Smooth muscle cell (in vitro differentiated cells): ENCODE data around the gene DHX57. TPM values are rescaled to one million over a fixed set of nuclear protein-coding genes. Genes with fewer than 3 reads are reported as not detected.

Experiments
- DNase-seq: peaks from one replicate; lab custom pipeline; 2025; ENCODE audit not compliant: unreplicated experiment; lab: John Stamatoyannopoulos, UW
- H2AFZ ChIP-seq: fragments of 200-600 bp; sonication (generic); 2 replicates; pipeline ENCODE4 v1.6.0; 2016; ENCODE audit warnings: antibody characterized with exemption, low read depth, mild to moderate bottlenecking
- H3F3A ChIP-seq: fragments of 200-600 bp; sonication (generic); 2 replicates; pipeline ENCODE4 v1.6.0; 2017; ENCODE audit warnings: antibody characterized with exemption, low read depth
- H3K27ac ChIP-seq: fragments of 200-600 bp; sonication (generic); 2 replicates; pipeline ENCODE4 v1.5.1; 2016; ENCODE audit warnings: low read depth, mild to moderate bottlenecking
- H3K27me3 ChIP-seq: fragments of 200-600 bp; sonication (generic); 2 replicates; pipeline ENCODE4 v1.6.1; 2016; ENCODE audit warnings: low read depth, mild to moderate bottlenecking
- H3K36me3 ChIP-seq: fragments of 200-600 bp; sonication (generic); 2 replicates; pipeline ENCODE4 v1.5.1; 2016; ENCODE audit warnings: low read depth
- H3K4me1 ChIP-seq: fragments of 200-600 bp; sonication (generic); 2 replicates; pipeline ENCODE4 v1.5.1; 2016; ENCODE audit warnings: low read depth
- H3K4me2 ChIP-seq: fragments of 200-600 bp; sonication (generic); 2 replicates; pipeline ENCODE4 v1.6.0; 2016; ENCODE audit warnings: mild to moderate bottlenecking
- H3K4me3 ChIP-seq: fragments of 200-600 bp; sonication (generic); 2 replicates; pipeline ENCODE4 v1.5.1; 2016; ENCODE audit warnings: mild to moderate bottlenecking
- H3K79me2 ChIP-seq: fragments of 200-600 bp; sonication (generic); 2 replicates; pipeline ENCODE4 v1.6.0; 2016; ENCODE audit warnings: low read depth, mild to moderate bottlenecking
- H3K9ac ChIP-seq: fragments of 200-600 bp; sonication (generic); 2 replicates; pipeline ENCODE4 v1.6.0; 2016; ENCODE audit warnings: low read depth
- H3K9me3 ChIP-seq: fragments of 200-600 bp; sonication (generic); replicated peaks from 2 replicates; pipeline ENCODE4 v1.5.1; 2016; ENCODE audit warnings: low read depth
- H4K20me1 ChIP-seq: fragments of 200-600 bp; sonication (generic); 2 replicates; pipeline ENCODE4 v1.6.0; 2016; ENCODE audit warnings: low read depth
- CTCF ChIP-seq: fragments of 200-600 bp; sonication (generic); IDR thresholded peaks from 2 replicates; pipeline ENCODE4 v1.5.1; 2017; ENCODE audit warnings: borderline replicate concordance, mild to moderate bottlenecking, antibody characterized with exemption; ENCODE audit not compliant: insufficient read depth, poor library complexity, severe bottlenecking
- WGBS: methylation state at CpG from one replicate; pipeline ENCODE4 v1.1.7; 2016; ENCODE audit warnings: low lambda C conversion rate; 5-methylcytosine and 5-hydroxymethylcytosine counted together
- polyA plus RNA-seq: library from polyadenylated mRNA; unstranded; fragments of >200 nt; fragmentation: Nextera tagmentation; extraction: Ambion mirVana; gene quantifications from 2 replicates; pipeline ENCODE4 v1.2.1, GENCODE V29; 2016
- total RNA-seq: library from RNA; depleted of rRNA; stranded (reverse); fragments of >200 nt; gene quantifications from 2 replicates; pipeline ENCODE4 v1.2.3, GENCODE V29; 2014

Gene DHX57
- total and polyA plus RNA-seq, 2 experiments from 2014 or later = 10.8 to 16.8 TPM

GRCh38 chr2:38912619-38913018 is 36.9 kb upstream of the DHX57 start:
- H3K4me2 ChIP-seq = no peak overlapping the region
- WGBS = 0% methylated on average over 1 of the region's 1 CpG
- H3F3A ChIP-seq = no peaks in the 10 kb centered on the region
- no peak overlapping the region for H3K27ac ChIP-seq
- H3K4me1 ChIP-seq = no peaks in the 10 kb centered on the region
- H3K4me3 ChIP-seq = no peak overlapping the region
- no peaks in the 10 kb centered on the region for H3K36me3 ChIP-seq
- no peak overlapping the region for H3K9ac ChIP-seq
- no peak for DNase-seq
- H2AFZ ChIP-seq = no peak overlapping the region
- H3K27me3 ChIP-seq = no peaks in the 10 kb centered on the region
- TF ChIP-seq CTCF = no peak
- no peaks in the 10 kb centered on the region for H3K9me3 ChIP-seq
- no peaks in the 10 kb centered on the region for H4K20me1 ChIP-seq
- no peaks in the 10 kb centered on the region for H3K79me2 ChIP-seq

- Histone ChIP-seq H4K20me1 (no peaks in the 10 kb centered on the region), H3K4me3 (no peak overlapping the region), H3K9me3 (no peaks in the 10 kb centered on the region), H2AFZ (no peak overlapping the region), H3K36me3 (no peaks in the 10 kb centered on the region), H3K79me2 (no peaks in the 10 kb centered on the region), H3K27me3 (no peaks in the 10 kb centered on the region), H3K27ac (no peak overlapping the region), H3K4me1 (no peaks in the 10 kb centered on the region), H3F3A (no peaks in the 10 kb centered on the region), H3K9ac (no peak overlapping the region), H3K4me2 (no peak overlapping the region)
- DNase-seq = no peak
- WGBS = 88% methylated on average over 1 of the region's 1 CpG
- TF ChIP-seq CTCF = no peak
Measured at GRCh38 chr2:38911191-38911590, 35.5 kb upstream of the DHX57 start.

- no peak for TF ChIP-seq CTCF
- no peak for DNase-seq
- H3K36me3 ChIP-seq = no peaks in the 10 kb centered on the region
- no peaks in the 10 kb centered on the region for H4K20me1 ChIP-seq
- no peak overlapping the region for H3K27ac ChIP-seq
- no peaks in the 10 kb centered on the region for H3K27me3 ChIP-seq
- no peaks in the 10 kb centered on the region for H3F3A ChIP-seq
- no peak overlapping the region for H3K9ac ChIP-seq
- no peak overlapping the region for H3K4me3 ChIP-seq
- no peak overlapping the region for H3K4me2 ChIP-seq
- H2AFZ ChIP-seq = no peak overlapping the region
- H3K4me1 ChIP-seq = no peaks in the 10 kb centered on the region
- H3K79me2 ChIP-seq = no peaks in the 10 kb centered on the region
- no peaks in the 10 kb centered on the region for H3K9me3 ChIP-seq
- WGBS = 97% methylated on average over 1 of the region's 1 CpG
Measured at GRCh38 chr2:38909872-38910271, 34.1 kb upstream of the DHX57 start.

GRCh38 chr2:38907743-38908562 is 32.2 kb upstream of the DHX57 start:
- Histone ChIP-seq H3K4me2 (peak overlapping the region; percentile 6), H3K9me3 (no peaks in the 10 kb centered on the region), H3K79me2 (no peaks in the 10 kb centered on the region), H3K36me3 (no peaks in the 10 kb centered on the region), H3K4me1 (no peaks in the 10 kb centered on the region), H3K4me3 (no peak overlapping the region), H3K27ac (peak overlapping the region; percentile 39), H3K27me3 (no peaks in the 10 kb centered on the region), H2AFZ (no peak overlapping the region), H3K9ac (no peak overlapping the region), H4K20me1 (no peaks in the 10 kb centered on the region), H3F3A (no peaks in the 10 kb centered on the region)
- DNase-seq = no peak
- WGBS = 40% methylated on average over 2 of the region's 2 CpGs
- no peak for TF ChIP-seq CTCF
